Mucosa of descending colon (tissue), 3 donors: Measurements from ENCODE around the gene TGM3. TPM values are rescaled to one million over a fixed set of nuclear protein-coding genes. Genes with fewer than 3 reads are reported as not detected.

Experiments
- ATAC-seq: fragments of 200-7000 bp; cut with Tn5 transposase; one replicate; pipeline ENCODE4 v1.9.1; 2020; ENCODE audit warnings: mild to moderate bottlenecking, moderate library complexity
- DNase-seq, 3 donors: peaks; one replicate each; pipeline ENCODE4 v3.0.0-alpha.2; 2020
- H3K36me3 ChIP-seq: fragments of 200-600 bp; one replicate; pipeline ENCODE4 v1.8.0; 2021; ENCODE audit warnings: low read depth, mild to moderate bottlenecking
- H3K4me1 ChIP-seq: fragments of 200-600 bp; one replicate; pipeline ENCODE4 v1.8.0; 2021; ENCODE audit warnings: low read depth, mild to moderate bottlenecking
- H3K4me3 ChIP-seq: fragments of 200-600 bp; one replicate; pipeline ENCODE4 v1.8.0; 2021; ENCODE audit warnings: mild to moderate bottlenecking
- H3K9me3 ChIP-seq: fragments of 200-600 bp; one replicate; pipeline ENCODE4 v1.8.0; 2021; ENCODE audit warnings: mild to moderate bottlenecking
- CTCF ChIP-seq: fragments of 200-600 bp; IDR thresholded peaks from one replicate; pipeline ENCODE4 v1.8.0; 2022; ENCODE audit warnings: antibody characterized with exemption, mild to moderate bottlenecking
- intact Hi-C, 2 donors: fragments of 100-400 bp; cut with DNase I in 1 of 2; cut with micrococcal nuclease in 1 of 2; formaldehyde crosslinking; loops; one replicate each; pipeline versions ENCODE4 v1.11.0 to v1.11.1; 2022; cut with DNase I, micrococcal nuclease
- long read RNA-seq, 2 donors: library from polyadenylated mRNA; unstranded; transcript quantifications; one replicate each; pipeline ENCODE4 v2.0.0, GENCODE V29; 2019 to 2021
- total RNA-seq, 3 donors: library from RNA; stranded (reverse); fragmentation: NEBNext Ultra II Directional in 2 of 3; extraction: Animal tissue kit (Norgen Biotek cat#: 25700) in 2 of 3; gene quantifications; one replicate each; pipeline versions ENCODE4 v1.2.1 to v1.2.4, GENCODE V29; 2021 to 2023
- donor health status: DM: no; HTN: no; CAD: no; lungs with moderate emphysema.
- donor health status: DM: no; HTN: no; CAD: no.
- donor health status: DM: no; HTN: yes; CAD: no.

Gene TGM3
- total RNA-seq, result under 1 TPM; 0.09 to 0.84 (median 0.29) TPM
- long read RNA-seq, donor 1, result 0 reads
- long read RNA-seq, donor 2, partial matches to known transcripts, result 0 of 1 reads
- long read RNA-seq, donor 2, other reads (novel, unspliced or antisense), result 1 of 1 reads

- Histone ChIP-seq H3K36me3 (no peaks in the 10 kb centered on the region), H3K4me3 (no peak within 1 kb of the TSS), H3K9me3 (no peaks in the 10 kb centered on the region), H3K4me1 (no peaks in the 10 kb centered on the region)
- TF ChIP-seq CTCF, result no peak
- intact Hi-C loops, result no loop called here
- no peak for ATAC-seq
- DNase-seq, result no peak
Measured at GRCh38 chr20:2295886-2296515, at the start of gene TGM3. TSS of gene TGM3 (plus strand) at chr20:2296001. CDS start at chr20:2296064, 63 bp downstream.

GRCh38 chr20:2246069-2246491, 49.7 kb upstream of the TGM3 start:
- Histone ChIP-seq H3K36me3 (no peaks in the 10 kb centered on the region), H3K4me3 (no peak overlapping the region), H3K9me3 (no peaks in the 10 kb centered on the region), H3K4me1 (no peaks in the 10 kb centered on the region)
- intact Hi-C loops, result no loop called here
- no peak for ATAC-seq
- DNase-seq, result no peak
- TF ChIP-seq CTCF, result no peak

GRCh38 chr20:2248837-2249236, 47.0 kb upstream of the TGM3 start:
- no peak for TF ChIP-seq CTCF

GRCh38 chr20:2249935-2250334, 45.9 kb upstream of the TGM3 start:
- intact Hi-C loops, result no loop called here
- Histone ChIP-seq H3K36me3 (no peaks in the 10 kb centered on the region), H3K4me1 (no peaks in the 10 kb centered on the region), H3K4me3 (no peak overlapping the region), H3K9me3 (no peaks in the 10 kb centered on the region)
- no peak for TF ChIP-seq CTCF
- DNase-seq, result no peak
- ATAC-seq, result no peak

More at GRCh38 chr20:2248837-2249236, 47.0 kb upstream of the TGM3 start:
- Histone ChIP-seq H3K4me3 (no peak overlapping the region), H3K4me1 (no peaks in the 10 kb centered on the region), H3K36me3 (no peaks in the 10 kb centered on the region), H3K9me3 (no peaks in the 10 kb centered on the region)
- intact Hi-C loops, result no loop called here
- ATAC-seq (no peak), DNase-seq (no peak)

- ATAC-seq, result no peak
- no peak for TF ChIP-seq CTCF
Measured at GRCh38 chr20:2252419-2252997, 43.3 kb upstream of the TGM3 start.

More at GRCh38 chr20:2252419-2252997, 43.3 kb upstream of the TGM3 start:
- intact Hi-C loops, result no loop called here
- no peaks in the 10 kb centered on the region for H3K36me3 ChIP-seq
- H3K4me1 ChIP-seq, result no peaks in the 10 kb centered on the region
- H3K4me3 ChIP-seq, result no peak overlapping the region
- no peak for DNase-seq
- no peaks in the 10 kb centered on the region for H3K9me3 ChIP-seq
